Activated CD4-positive, alpha-beta T cell treated with anti-CD3 and anti-CD28 coated beads, Interleukin-2, amount 50 U/mL, for 1 hour (primary cell): ENCODE data around the gene FAM216A.
"Not testable (repeated sequence)": the region's sequence is repeated elsewhere in the genome, so short reads cannot be mapped to it uniquely, and the experiment has no call there.

Experiments used
- DNase-seq: peaks from one replicate; pipeline ENCODE4 v3.0.0-alpha.2; 2020

FAM216A gene

GRCh38 chr12:110501752-110502738 is 33.4 kb downstream of the FAM216A start, which contains the start of the genes RAD9B and VPS29:
TSS of gene RAD9B (plus strand) at chr12:110502331. CDS start at chr12:110502338, 7 bp downstream.
TSS of gene VPS29 (minus strand) at chr12:110502111. CDS start at chr12:110502051, 60 bp downstream.
- peak; percentile 98 for DNase-seq

DNA sequence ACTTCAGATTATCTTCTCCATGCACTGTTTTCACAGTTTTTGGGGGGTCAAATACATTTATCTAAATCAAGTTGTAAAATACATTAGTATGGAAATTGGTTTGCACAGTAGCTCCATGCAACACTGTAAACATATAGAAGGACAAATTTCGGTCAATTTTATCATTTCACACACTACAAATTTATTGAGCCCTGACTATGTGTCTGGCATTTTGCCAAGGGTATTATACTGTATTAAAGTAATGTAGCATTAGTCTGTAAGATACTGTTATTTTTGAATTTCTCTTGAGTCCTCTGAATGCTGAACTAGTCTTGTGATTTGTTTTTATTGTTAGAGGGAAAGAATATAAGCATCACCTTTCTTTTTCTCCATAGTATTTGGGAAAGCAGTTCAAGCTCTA is 34.8 kb downstream of the FAM216A start:
- DNase-seq = no peak

DNA sequence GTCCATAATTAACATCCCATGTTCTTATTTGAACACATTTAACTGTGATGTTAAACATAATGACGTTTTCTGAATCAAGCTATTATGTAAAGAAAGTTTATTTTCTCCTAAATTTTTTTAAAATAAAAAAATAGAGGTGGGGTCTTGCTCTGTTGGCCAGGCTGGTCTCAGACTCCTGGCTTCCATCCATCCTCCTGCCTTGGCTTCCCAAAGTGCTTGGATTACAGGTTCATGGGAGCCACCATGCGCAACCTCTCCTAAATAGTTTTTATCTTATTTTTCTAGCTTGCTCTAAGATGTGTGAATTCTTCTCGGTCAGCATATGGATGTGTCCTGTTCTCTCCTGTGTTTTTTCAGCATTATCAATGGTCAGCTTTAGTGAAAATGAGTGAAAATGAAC is 36.7 kb downstream of the FAM216A start:
- DNase-seq = no peak

- DNase-seq = no peak
These were observed 39.5 kb downstream of the FAM216A start for GRCh38 chr12:110508071-110508586.

GRCh38 chr12:110513842-110514241 is 45.2 kb downstream of the FAM216A start:
- no peak for DNase-seq

- DNase-seq = no peak
These were observed 45.7 kb downstream of the FAM216A start for GRCh38 chr12:110514363-110514762.

- DNase-seq = no peak
These were observed 48.4 kb downstream of the FAM216A start for GRCh38 chr12:110516995-110517394.

DNA sequence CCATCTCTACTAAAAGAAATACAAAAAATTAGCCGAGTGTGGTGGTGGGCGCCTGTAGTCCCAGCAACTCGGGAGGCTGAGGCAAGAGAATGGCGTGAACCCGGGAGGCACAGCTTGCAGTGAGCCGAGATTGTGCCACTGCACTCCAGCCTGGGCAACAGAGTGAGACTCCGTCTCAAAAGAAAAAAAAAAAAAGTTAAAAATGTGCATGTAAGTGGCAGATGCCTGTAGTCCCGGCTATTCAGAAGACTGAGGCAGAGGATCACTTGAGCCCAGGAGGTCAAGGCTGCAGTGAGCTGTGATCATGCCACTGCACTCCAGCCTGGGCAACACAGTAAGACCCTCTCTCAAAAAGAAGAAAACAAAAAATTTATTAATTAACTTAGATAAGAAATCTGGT is 49.4 kb downstream of the FAM216A start:
- DNase-seq = not testable (repeated sequence)

- not testable (repeated sequence) for DNase-seq
These were observed 52.4 kb downstream of the FAM216A start for GRCh38 chr12:110520876-110521712.

DNA sequence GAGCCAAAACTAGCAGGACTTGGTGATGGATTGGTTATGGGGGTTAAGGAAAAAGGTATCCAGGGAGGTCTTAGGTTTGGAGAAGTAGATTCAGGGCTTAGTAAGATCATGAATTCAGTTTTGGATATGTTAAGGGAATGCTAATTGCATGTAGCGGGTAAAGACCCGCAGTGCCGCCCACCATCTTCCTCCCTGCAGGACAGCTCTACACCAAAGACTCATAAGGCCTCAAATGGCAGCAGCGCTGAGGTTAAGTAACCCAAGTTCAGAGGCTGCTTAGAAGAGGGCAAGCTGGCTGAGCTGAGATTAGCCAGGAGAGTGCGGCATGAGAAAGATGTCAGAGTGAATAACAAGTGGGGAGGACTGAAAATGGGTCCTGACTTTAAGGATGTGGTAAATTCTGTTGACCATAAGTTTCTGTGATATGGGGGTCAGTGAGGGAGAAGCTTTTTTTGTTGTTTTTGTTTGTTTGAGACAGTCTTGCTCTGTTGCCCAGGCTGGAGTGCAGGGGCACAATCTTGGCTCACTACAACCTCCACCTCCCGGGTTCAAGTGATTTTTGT is 59.7 kb downstream of the FAM216A start:
- DNase-seq = no peak

GRCh38 chr12:110530511-110530910 is 61.9 kb downstream of the FAM216A start:
- DNase-seq = no peak

DNA sequence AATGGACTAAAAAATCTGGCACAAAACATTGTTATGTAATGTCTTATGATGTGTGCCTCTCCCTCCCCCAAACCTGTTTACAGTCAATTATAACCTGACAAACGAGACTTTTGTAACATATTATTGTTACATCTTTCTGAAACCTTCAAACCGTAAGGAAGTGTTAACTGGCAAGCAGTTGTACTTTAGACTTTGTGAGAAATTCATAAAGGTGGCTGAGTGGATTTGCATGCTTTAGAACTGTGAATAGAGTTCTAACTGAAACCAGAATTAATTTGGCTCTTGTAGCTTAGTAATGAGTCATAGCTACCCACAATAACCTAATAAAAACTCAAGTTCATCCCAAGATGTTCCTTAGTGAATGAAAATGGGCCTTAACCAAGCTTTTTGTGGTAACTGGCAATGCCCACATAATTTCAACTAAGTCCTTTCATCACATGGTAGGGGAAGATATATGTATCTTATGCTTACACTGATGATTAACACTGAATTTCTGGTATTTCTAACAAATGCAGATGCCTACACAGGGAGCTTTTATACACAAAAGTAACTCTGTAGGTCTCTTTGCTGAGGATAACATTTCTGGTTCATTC is 63.2 kb downstream of the FAM216A start:
- no peak for DNase-seq

GRCh38 chr12:110532644-110533043 is 64.0 kb downstream of the FAM216A start:
- DNase-seq = no peak

GRCh38 chr12:110533607-110534006 is 65.0 kb downstream of the FAM216A start:
- DNase-seq = no peak

GRCh38 chr12:110534811-110535210 is 66.2 kb downstream of the FAM216A start:
- DNase-seq = no peak

DNA sequence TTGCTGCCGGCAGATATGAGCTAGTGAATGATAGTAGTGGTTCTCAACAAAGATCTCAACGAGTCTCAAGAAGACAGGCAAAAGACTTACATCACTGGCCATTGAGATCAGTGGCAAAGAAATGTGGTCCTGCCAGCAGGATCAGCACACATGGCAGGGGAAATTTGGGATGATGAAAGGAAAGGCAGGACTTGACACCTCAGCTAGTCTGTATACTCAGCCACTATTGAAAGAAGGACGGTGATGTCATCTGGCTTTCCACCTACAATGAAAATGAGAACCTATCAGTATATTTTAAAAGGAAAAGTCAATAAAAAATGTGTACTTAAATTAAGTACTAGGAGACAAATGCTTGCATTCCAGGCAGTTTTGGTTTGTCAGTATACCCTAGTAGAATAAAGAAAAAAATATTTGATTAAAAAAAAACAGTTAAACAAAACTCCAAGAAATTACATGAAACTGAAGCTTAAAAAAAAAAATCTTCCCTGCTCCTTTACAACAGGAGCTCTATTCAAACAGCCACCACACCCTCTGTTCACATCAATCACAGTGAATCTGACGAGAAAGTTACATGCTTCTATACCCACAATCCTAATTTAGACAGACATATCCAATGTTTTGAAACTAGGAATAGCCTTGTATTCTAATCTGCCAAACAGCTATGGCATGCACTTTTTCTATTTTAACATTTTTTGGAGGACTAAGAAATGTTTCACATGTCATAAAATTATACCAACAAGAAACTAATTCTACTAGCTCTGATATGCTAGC is 68.4 kb downstream of the FAM216A start:
- no peak for DNase-seq

- DNase-seq = no peak
These were observed 69.2 kb downstream of the FAM216A start for GRCh38 chr12:110537605-110538409.

GRCh38 chr12:110538869-110539622 is 70.4 kb downstream of the FAM216A start:
- no peak for DNase-seq
